GM21515 (cell line): Measurements from ENCODE around the gene RBM19.

Experiments used
- ATAC-seq: cut with Tn5 transposase; IDR thresholded peaks from one replicate; pipeline ENCODE4 v1.9.1; 2021; ENCODE audit not compliant: unreplicated experiment

Gene RBM19

DNA sequence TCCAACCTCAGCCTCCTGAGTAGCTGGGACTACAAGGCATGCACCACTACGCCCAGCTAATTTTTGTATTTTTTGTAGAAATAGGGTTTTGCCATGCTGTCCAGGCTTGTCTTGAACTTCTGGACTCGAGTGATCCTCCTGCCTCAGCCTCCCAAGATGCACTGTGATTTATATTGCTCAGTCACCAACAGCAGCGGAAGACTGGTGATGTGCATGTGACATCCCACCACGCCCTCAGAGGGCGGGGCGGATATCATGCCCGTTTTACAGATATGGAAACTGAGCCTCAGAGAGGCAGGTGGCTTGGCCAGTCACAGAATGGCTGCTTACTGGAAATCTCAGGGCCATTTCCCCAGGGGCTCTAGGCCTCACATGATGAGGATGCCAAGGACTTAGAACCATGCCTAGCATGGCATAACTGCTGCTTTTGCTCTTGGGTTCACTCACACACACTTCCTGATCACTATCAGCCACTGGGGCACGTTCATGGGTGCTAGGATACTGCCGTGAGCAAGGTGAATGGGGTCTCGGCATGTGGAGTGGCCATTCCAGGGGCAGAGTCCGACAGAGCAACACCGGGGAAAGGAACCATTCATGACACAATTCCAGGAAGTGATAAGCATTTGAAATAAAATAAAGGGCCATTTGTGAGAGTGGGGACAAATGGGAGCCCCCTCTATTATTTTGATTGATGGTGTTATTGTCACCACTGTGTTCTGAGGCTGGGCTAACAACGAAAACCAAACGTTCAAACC is 31.9 kb downstream of the RBM19 start:
- no peak for ATAC-seq

- no peak for ATAC-seq
Observed at GRCh38 chr12:113933201-113933786, 32.8 kb downstream of the RBM19 start.

- no peak for ATAC-seq
Observed at GRCh38 chr12:113932381-113933196, 33.5 kb downstream of the RBM19 start.

GRCh38 chr12:113931517-113931916 is 34.6 kb downstream of the RBM19 start:
- no peak for ATAC-seq

- ATAC-seq: no peak
Observed at GRCh38 chr12:113930249-113930648, 35.9 kb downstream of the RBM19 start.

DNA sequence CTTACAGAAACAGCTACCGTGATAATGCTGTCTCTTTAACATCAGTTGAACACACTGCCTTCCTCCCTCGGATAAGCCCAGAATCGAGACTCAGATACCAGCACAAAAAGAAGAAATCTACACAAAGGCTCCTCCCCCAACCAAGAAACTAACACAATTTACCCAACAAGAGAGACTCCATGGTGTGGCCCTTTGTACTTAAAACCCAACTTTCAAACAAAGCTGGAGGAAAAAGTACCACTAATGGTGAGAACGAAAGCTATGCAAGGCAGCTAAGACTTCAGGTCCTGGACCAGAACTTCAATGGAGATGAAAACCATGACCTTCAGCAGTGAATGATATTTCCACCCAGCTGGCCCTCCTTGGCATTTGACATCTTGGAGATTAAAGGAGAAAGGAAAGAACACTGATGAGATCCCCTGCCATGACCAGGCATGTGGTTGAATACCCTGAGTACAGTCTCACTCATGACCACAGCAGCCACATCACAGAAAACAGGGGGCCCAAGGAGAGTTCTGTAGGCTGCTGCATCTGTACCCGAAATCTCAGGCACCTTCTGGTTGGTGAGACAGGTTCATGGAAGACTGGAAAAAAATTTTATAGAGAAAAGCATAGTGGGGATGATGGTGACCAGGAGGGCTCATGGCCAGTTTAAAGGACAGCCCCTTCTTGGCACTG is 36.7 kb downstream of the RBM19 start:
- no peak for ATAC-seq

DNA sequence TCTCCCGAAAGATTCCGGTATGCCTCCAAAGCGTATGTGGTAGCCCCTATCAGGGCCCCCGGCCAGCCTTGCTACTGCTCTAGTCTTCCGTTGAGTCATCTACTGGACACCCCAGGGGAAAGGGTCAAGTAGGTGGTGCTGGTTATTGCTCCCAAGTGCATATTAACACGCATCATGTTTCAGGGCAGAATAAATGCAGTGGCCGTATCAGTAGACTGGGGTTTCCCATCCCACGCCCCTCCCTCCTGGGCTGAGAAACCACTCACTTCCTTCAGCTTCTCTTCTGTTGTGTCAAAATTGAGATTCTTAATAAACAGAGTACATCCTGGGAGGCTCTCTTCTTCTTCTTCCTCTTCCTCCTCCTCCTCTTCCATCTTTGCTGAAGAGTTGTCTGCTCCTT is 39.3 kb downstream of the RBM19 start:
- ATAC-seq: no peak

GRCh38 chr12:113924341-113924740 is 41.8 kb downstream of the RBM19 start:
- no peak for ATAC-seq

DNA sequence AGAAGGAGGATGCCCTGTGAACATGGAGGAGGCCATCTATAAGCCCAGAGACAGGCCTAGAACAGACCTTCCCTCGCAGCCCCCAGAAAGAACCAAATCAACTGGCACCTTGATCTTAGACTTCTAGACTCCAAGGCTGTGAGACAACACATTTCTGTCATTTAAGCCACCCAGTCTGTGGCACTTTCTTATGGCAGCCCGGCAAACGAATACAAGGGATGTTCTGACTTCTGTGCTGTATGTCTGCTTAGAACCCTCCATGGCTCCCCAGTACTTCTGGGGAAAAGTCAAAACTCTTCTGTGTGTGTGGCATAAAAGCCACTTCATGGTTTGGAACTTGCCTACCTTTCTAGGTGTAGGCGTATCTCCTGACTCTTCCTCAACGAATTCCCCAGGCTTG is 42.9 kb downstream of the RBM19 start:
- no peak for ATAC-seq

- ATAC-seq: no peak
Observed at GRCh38 chr12:113921430-113921829, 44.7 kb downstream of the RBM19 start.

GRCh38 chr12:113919791-113920190 is 46.3 kb downstream of the RBM19 start:
- no peak for ATAC-seq

DNA sequence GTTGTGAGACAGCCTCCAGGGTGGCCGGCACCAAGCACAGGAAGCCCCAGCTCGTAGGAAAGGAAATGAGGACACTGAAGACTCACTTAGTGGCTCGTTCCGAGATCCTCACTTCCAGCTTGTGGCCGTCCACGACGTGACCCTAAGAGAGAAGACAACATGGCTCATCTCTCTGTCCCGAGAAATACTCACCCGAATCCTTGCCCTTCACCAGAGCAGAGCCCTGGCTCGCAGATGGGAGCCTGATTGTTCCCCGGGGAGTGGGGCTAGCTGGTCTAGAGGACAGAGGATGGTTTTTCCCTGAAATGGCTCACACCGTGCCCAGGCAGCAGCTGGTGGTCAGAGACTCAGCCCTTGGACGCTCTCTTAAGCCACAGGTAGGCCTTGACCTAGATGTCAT is 47.8 kb downstream of the RBM19 start:
- ATAC-seq: no peak

DNA sequence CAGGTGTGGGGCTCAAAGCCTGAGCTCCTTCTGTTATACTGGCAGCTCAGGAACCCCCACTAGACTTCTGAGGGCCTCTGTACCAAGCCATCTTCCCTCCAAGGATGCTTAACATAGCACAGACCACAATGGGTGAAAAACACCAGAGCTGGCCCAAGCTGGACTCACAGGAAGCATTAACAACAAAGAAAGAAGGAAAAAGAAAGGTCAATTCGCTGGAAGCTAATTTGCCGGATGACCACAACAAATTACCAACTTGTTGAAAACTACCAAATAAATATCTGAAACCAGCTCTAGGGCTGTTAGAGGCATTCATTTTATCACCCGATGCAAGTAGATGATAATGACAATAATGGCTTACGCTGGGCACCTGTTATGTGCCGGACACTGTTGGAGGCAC is 48.7 kb downstream of the RBM19 start:
- no peak for ATAC-seq

GRCh38 chr12:113914806-113915205 is 51.3 kb downstream of the RBM19 start:
- no peak for ATAC-seq

DNA sequence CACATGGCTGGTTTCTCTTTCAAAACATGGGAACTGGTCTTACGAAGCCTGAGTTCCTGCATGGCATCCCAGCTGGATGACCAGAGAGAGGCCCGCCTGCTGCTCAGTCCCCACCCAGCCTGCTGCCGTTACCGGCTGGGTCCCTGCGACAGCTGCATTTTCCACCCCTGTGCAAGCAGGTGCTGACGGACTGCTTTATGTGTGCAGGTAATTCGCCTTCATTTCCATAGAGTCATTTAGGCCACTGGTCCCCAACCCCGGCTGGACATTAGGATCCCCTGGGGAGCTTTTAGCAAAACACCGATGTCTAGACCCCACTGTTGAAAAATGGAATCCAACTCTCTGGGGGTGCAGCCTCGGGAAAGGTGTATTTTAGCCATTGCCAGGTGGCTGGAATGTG is 51.9 kb downstream of the RBM19 start:
- no peak for ATAC-seq

DNA sequence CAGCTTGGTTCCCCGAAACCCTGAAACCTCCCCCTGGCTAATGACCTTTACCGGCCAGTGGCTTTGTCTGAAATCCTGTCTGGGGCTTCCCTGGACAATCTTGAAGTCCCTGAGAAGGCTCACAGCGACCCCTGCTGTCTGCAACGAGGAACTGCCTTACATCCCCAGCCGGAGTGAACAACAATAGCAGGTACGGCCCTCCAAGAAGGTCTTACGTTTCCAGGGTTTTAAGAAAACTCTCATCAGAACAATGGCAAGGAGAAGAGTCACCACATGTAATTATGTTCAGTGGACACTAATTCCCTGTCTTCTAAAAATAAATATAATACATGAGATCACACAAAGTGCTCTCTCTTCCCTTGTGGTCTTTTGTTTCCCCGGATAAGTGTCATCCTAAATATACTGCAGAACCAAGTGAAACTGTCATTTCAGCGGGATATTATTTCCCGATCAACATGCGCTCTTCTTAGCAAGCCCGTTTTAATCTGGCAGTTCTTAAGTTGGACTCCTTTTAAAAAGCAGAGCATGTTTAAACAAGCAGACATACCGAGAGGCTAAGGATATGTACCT is 53.3 kb downstream of the RBM19 start:
- ATAC-seq: no peak

DNA sequence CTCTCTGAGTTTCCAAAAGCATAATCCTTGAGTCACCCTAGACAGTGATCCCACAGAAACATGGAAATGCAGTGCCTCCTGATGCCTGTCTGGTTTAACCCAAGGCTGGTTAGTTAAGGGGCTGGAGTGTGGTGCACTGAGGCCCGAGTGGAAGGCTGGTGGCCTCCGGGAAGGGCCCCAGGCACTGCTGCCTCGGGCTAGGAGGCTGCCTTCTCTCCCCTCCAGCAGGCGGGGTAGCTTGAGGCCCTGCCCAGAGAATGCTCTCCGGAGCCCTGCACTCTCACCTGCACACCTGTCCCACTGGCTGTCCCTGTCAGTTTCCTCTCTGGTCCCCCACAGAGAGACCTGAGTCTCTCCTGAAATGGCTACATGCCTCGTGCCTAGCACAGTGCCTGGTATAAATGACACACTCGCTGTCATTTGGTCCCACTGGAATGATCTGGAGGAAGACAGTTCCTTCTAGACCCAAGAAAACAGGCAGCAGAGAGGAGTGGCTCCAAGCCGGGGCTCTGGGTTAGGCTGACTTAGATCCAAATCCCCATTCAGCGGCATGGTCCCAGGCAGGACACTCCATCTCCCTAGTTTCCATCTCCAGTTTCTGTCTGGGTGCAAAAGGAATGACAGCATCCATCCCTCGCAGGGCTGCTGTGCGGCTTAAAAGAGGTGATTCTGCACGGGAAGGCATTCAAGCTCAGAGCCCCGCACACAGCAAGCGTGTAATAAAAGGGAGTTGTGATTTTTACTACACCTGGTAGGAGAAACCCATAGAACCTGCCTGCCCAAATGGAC is 54.0 kb downstream of the RBM19 start:
- ATAC-seq: no peak

DNA sequence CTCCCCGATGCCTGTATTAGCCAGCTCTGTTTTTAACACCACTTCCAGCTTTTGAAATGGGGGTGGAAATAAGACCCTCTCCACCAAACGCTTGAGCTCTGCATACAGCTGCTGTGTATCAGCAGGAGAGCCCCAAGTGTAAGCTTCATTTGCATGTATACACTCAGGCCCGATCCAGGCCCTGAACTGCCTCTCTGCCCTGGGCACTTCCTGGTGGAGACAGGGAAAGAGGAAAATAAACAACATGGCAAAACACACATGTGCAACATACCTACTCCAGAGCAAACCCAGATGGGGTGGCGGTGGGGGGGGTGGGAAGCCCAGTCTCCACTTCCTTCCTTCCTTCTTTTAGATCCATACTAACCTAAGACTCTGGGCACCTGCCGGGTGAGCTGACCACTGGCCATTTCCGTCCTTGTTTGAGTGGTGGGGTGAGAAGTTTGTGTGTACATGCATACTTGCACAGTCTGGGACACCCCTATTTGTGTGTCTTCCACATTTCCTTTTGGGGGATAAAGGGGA is 55.3 kb downstream of the RBM19 start:
- ATAC-seq: no peak

DNA sequence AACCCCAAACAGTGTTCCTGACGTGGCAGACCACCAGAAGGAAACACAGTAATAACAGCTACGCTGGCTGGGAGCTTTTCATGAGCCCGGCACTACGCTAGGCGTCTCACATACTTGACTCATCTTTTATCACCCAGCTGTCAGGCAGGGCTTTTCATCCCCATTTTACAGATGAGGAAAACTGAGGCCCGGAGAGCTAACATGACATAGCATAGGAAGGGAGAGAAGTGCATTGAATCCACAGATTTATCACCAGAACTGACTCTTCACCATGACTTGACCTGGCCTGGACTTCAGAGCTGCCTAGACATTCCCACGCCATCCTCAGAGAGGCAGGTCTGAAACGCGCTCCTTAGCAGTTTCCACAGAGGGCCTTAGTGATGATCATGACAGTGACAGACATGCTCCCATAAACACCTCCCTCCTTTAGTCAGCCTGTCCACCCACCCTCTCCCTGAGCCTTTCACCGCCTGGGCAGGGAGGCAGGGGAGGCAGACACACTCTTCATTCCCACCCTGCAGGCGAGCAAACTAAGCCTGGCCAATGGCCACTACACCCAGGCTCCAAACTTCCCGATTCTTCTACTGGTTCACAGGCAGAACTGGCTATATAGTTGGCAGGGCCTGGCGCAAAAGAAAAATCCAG is 56.2 kb downstream of the RBM19 start:
- ATAC-seq: no peak
